Daoy (cell line): ENCODE results near the gene NDUFS2. TPM values are rescaled to one million over a fixed set of nuclear protein-coding genes. Genes with fewer than 3 reads are reported as not detected.
"Not testable (repeated sequence)": the region's sequence is repeated elsewhere in the genome, so short reads cannot be mapped to it uniquely, and the experiment has no call there.

Source experiments
- DNase-seq: peaks from one replicate; pipeline ENCODE4 v3.0.0-alpha.2; 2015; ENCODE audit warnings: low read depth
- total RNA-seq: library from RNA; depleted of rRNA; stranded (reverse); fragments of >200 nt; shearing (Covaris generic); gene quantifications from 2 replicates; pipeline ENCODE4 v1.2.3, GENCODE V29; 2014; rRNA removed

Gene NDUFS2
- total RNA-seq, 1 experiment from 2014 or later = 157 TPM

DNA sequence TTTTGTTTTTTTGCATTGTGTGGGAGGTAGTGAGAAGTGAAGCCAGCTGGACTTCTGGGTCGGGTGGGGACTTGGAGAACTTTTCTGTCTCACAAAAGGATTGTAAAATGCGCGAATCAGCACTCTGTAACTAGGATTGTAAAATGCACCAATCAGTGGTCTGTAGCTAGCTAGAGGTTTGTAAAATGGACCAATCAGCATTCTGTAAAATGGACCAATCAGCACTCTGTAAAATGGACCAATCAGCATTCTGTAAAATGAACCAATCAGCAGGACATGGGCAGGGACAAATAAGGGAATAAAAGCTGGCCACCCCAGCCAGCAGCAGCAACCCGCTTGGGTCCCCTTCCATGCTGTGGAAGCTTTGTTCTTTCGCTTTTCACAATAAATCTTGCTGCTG, 47.9 kb downstream of the NDUFS2 start:
- DNase-seq = not testable (repeated sequence)

DNA sequence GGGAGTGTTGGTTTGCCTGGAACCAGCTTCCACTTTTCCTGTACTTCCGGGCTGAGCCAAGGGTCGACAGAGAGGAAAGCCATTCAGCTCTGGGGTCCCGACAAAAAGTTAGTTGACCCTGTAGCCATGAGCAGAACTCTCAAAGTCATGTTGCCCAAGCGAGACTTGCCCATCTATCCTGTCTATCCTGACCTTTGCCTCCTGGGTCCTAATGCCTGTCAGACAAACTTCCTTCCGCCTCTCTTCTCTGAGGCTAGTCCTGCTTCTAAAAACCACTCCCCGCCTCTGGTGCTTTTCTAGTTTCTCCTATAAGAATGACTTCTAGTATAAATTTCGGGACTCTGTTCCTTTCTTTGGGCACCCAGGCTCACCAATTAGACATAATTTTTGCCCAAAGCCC, 48.7 kb downstream of the NDUFS2 start:
- DNase-seq = no peak

DNA sequence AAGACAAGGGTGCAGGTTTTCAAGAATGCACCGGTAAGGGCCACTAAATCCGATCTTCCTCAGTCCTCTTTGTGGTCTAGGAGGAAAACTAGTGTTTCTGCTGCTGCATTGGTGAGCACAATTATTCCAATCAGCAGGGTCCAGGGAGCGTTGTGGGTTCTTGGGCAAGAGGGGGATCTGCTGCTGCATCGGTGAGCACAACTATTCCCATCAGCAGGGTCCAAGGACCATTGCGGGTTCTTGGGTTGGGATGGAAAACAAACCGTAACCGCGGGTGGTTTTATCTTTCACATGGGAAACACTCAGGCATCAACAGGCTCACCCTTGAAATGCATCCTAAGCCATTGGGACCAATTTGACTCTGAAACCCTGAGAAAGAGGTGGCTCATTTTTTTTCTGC, 49.4 kb downstream of the NDUFS2 start:
- no peak for DNase-seq

DNA sequence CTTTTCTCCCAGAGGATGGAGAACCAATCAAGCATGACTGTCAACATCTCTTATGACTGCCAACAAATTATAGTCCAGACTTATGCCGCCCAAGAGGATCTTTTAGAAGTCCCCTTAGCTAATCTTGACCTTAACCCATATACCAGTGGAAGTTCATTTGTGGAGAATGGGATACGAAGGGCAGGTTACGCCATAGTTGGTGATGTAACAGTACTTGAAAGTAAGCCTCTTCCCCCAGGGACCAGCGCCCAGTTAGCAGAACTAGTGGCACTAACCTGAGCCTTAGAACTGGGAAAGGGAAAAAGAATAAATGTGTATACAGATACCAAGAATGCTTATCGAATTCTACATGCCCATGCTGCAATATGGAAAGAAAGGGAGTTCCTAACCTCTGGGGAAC, 53.1 kb downstream of the NDUFS2 start:
- not testable (repeated sequence) for DNase-seq

DNA sequence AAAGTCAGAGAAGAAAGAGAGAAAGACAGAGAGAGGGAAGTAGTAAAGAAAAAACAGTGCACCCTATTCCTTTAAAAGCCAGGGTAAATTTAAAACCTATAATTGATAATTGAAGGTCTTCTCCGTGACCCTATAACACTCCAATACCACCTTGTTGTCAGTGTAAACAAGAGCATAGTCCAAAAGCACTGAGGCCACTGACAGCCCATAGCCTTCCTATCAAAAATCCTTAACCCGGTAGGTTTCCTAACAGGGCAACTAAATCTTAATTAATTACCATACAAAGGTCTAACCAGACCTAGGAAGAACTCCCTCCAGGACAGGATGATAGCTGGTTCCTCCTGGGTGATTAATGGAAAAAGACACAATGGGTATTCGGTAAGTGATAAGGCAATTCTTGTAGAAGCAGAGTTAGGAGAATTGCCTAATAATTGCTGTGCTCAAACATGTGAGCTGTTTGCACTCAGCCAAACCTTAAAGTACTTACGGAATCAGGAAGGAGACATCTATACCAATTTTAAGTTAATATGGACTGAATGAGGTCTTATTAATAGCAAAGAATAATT, 53.9 kb downstream of the NDUFS2 start:
- DNase-seq = not testable (repeated sequence)

DNA sequence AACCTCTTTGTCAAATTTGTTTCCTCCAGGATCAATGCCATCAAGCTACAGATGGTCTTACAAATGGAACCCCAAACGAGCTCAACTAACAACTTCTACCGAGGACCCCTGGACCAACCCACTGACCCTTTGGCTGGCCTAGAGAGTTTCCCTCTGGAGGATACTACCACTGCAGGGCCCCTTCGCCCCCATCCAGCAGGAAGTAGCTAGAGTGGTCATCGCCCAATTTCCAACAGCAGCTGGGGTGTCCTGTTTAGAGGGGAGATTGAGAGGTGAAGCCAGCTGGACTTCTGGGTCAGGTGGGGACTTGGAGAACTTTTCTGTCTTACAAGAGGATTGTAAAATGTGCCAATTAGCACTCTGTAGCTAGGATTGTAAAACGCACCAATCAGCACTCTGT, 54.9 kb downstream of the NDUFS2 start:
- DNase-seq = not testable (repeated sequence)

DNA sequence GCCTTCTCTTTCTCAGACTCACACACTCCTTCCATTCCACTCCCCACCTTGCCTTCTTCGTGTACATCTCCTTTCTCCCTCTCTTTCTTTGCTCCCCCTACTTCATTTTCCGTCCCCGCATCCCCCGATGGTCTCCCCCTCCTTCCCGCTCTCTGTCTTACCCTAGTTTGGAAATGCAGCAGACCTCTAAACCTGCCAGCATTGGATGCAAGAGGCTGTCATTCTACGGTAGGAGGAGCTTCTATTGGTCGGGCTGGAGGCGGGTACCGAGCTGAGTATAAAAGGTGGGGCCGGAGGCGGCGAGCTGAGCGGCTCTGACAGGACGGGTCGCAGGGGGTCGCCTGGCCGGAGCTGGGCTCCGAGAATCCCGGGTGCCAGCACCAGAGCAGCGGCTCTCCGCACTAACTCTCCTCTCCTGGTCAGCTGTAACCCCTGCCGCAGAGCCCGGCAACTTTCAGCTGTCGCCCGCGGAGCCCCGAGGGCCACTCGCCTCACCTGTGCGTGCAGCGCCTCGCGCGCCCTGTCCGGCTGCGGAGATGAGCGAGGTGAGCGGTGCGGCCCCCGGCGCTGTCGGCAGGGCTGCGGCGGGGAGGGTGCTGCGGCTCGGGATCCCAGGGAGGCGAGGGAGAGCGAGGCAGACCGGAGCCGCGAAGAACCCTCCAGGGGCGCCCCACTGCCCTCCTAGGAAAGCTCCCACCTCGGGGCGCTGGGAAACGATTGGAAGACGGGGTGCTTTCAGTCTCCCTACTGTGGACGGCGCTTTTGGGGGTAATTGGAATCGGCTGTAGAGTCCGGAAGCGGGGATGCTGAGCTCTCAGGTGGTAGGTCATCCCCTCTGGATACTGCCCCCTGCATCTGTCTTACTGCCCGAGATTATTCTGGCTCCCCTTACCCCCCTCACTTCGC, 56.5 kb downstream of the NDUFS2 start, which contains the start of gene PCP4L1:
Gene PCP4L1 (plus strand): TSS at position 307 of the 906 bp plus-strand sequence. CDS start 230 bp downstream, at position 537.
- peak; percentile 68 for DNase-seq

DNA sequence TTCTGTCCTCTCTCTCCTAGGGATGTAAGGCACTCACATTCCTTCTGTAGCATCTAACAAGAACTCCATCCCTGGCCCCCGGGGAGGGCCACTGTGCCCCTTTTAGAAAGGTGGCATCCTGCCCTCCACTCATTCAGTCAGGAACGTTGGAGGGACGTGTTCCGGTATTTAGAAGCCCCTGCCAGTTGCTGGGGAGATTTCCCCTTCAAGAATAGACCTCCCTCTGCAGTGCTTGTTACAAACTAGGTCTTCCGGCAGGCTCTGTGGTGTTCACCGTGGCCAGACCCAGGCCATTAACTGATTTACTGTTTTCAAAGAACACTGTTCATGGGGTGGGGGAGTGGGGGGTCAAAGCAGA, 57.2 kb downstream of the NDUFS2 start:
- no peak for DNase-seq

DNA sequence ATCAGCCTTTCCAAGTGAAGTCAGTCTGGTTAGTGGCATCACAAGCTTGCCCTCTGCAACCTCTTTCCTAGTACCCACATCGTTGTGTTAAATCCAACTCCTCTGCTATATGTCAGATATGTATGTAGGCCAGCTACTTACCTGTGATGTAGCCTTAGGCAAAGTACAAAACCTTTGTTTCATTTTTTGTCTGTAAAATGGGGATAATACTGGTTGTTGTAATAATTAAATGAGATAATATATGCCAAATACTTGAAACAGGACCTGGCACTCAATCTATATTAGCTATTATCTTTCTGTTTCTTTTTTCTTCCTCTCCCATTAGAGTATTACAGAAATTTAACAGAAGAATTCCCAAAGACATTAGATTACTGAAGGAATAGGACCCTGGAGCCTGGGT, 57.6 kb downstream of the NDUFS2 start:
- DNase-seq = no peak

DNA sequence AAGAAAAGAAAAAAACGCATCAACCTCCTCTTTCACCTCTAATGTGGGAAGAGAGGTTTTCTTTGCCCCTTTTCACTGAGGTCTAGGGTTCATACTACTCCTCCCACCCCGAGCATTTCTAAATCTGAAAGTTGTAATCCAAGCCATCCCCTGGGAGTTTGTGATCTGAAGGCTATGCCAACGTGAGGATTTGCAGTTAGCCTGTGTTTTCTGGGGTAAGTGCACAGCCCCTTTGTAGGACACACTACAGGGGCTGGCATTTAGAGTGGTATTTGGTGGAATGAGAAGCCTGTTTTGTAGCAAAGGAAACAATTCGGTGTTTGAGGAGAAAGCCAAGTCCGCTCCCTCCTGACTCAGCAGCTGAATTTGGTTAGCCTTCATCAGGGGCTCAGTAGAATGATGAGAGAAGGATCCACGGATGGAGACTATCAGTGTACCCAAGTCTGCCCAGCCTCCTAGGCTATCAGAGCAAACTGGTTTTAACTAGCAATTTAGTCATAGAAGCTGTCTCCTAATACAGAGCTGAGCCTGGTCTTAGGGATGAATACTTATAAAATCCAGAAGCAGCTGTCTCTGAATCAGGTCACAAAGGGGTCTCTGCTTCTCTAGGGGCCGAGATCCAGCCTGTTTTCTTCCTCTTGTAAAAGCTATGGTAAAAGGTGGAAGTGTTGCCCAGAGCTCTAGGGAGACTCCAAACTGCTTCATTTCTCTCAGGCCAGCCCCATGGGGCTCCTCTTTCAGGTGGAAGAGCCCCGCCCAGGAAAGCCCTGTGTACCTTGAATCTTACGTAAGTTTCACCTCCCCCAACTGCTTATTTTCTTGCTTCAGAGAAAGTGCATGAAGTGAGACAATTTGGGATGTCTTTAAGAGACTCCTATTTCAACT, 58.5 kb downstream of the NDUFS2 start:
- DNase-seq = no peak

DNA sequence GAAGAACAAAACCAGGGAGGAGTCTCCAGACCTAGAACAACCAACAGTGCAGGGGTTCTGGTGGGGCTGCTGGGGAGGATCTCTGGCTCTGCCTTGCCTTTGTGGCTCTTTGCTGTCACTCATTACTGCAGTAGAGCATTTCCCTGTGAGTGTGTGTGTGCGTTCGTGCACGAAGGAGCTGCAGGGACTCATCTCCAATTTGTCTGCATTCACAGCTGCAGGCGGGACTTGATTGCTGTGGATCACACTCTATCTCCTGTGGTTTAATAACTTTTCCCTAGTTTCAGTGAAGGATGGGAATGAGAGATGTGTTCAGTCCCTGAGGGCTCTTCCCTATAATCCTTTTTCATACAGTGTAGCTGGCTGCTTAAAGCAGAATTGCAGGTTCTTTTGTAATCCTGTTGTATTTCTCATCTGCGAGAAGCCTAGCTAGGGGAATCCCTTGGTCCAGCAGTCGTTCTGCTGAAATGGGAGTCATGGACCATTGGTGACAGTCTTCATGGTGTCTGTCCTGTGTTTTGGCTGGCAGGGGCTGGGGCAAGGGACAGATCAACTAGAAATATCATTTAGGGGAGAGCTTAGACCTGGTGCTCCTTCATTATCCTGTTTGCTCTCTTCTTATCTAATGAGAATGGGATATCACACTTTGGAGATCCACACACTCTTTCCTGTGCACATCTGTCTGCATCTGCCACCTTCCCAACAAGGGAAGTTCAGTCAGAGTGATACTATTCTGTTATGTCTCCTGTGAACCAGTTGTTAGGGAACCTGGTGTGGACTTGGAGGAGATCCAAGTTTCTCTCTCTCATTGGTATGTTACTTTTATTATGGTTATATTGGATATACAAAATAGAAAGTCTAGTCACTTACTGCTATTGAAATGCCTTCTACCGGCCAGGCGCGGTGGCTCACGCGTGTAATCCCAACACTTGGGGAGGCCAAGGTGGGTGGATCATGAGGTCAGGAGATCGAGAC, 59.4 kb downstream of the NDUFS2 start:
- DNase-seq = no peak

Other genes with a start within 250 kb of the NDUFS2 start
- gene ITLN2, start 247.6 kb upstream of the NDUFS2 start, total RNA-seq = not detected in 2 replicates
- gene F11R, start 181.2 kb upstream of the NDUFS2 start, total RNA-seq = 7.1 and 18.5 TPM in 2 replicates
- gene TSTD1, start 163.4 kb upstream of the NDUFS2 start, total RNA-seq = 0.17 TPM in 1 of 2 replicates, not detected in the other
- gene USF1, start 156.4 kb upstream of the NDUFS2 start, total RNA-seq = 78.4 and 89.1 TPM in 2 replicates
- gene ARHGAP30, start 132.5 kb upstream of the NDUFS2 start, total RNA-seq = 0.11 TPM in 1 of 2 replicates, not detected in the other
- 0.29 TPM in 1 of 2 replicates, not detected in the other for gene NECTIN4, start 112.8 kb upstream of the NDUFS2 start, total RNA-seq
- gene KLHDC9, start 104.0 kb upstream of the NDUFS2 start, total RNA-seq = not detected in 2 replicates
- gene PFDN2, start 84.3 kb upstream of the NDUFS2 start, total RNA-seq = 97.9 and 213 TPM in 2 replicates
- gene NIT1, start 84.3 kb upstream of the NDUFS2 start, total RNA-seq = 16.3 and 17.4 TPM in 2 replicates
- 22.0 and 24.2 TPM in 2 replicates for gene DEDD, start 69.7 kb upstream of the NDUFS2 start, total RNA-seq
- 102 and 133 TPM in 2 replicates for gene UFC1, start 48.4 kb upstream of the NDUFS2 start, total RNA-seq
- 6.2 and 13.5 TPM in 2 replicates for gene USP21, start 42.9 kb upstream of the NDUFS2 start, total RNA-seq
- 6.8 and 10.9 TPM in 2 replicates for gene PPOX, start 35.9 kb upstream of the NDUFS2 start, total RNA-seq
- gene B4GALT3, start 24.9 kb upstream of the NDUFS2 start, total RNA-seq = 31.8 and 43.9 TPM in 2 replicates
- 0.68 and 0.91 TPM in 2 replicates for gene ADAMTS4, start 3.3 kb upstream of the NDUFS2 start, total RNA-seq
- 1.5 TPM in 1 of 2 replicates, not detected in the other for gene FCER1G, start 12.9 kb downstream of the NDUFS2 start, total RNA-seq
- gene APOA2, start 21.3 kb downstream of the NDUFS2 start, total RNA-seq = not detected in 2 replicates
- gene TOMM40L, start 23.7 kb downstream of the NDUFS2 start, total RNA-seq = 11.8 and 13.6 TPM in 2 replicates
- not detected in 2 replicates for gene NR1I3, start 35.8 kb downstream of the NDUFS2 start, total RNA-seq
- gene PCP4L1, start 56.4 kb downstream of the NDUFS2 start, total RNA-seq = 0.06 TPM in 1 of 2 replicates, not detected in the other
- gene MPZ, start 107.6 kb downstream of the NDUFS2 start, total RNA-seq = 0.57 TPM in 1 of 2 replicates, not detected in the other
- gene SDHC, start 112.0 kb downstream of the NDUFS2 start, total RNA-seq = 20.6 and 22.5 TPM in 2 replicates
- not detected in 2 replicates for gene CFAP126, start 165.5 kb downstream of the NDUFS2 start, total RNA-seq